K562 (cell line): ENCODE data around the gene SLC37A3. TPM values are rescaled to one million over a fixed set of nuclear protein-coding genes. Genes with fewer than 3 reads are reported as not detected.

Experiments
- ARHGAP35 ChIP-seq: fragments of 450-650 bp; IDR thresholded peaks from 2 replicates; pipeline ENCODE4 v1.6.1; 2018; ENCODE audit not compliant: partially characterized antibody
- ASH1L ChIP-seq: fragments of 450-650 bp; IDR thresholded peaks from 2 replicates; pipeline ENCODE4 v1.6.1; 2018; ENCODE audit warnings: borderline replicate concordance, mild to moderate bottlenecking, low read depth; ENCODE audit not compliant: partially characterized antibody
- BDP1 ChIP-seq: IDR thresholded peaks from 3 replicates; pipeline ENCODE4 v1.6.1; 2011; ENCODE audit not compliant: insufficient read length, insufficient read depth
- CBFB ChIP-seq: sonication (generic); formaldehyde crosslinking; IDR thresholded peaks from 2 replicates; pipeline ENCODE4 v1.4.0; 2020; ENCODE audit warnings: mild to moderate bottlenecking, missing genetic modification reagents
- CEBPB ChIP-seq: fragments of 450-650 bp; IDR thresholded peaks from 2 replicates; pipeline ENCODE4 v1.6.1; 2016; ENCODE audit warnings: missing genetic modification characterization, missing compliant biosample characterization
- CXXC5 ChIP-seq: fragments of 250-450 bp; sonication (Bioruptor Pico); IDR thresholded peaks from 2 replicates; pipeline ENCODE4 v1.8.0; 2022; ENCODE audit warnings: inconsistent platforms, mild to moderate bottlenecking, moderate library complexity
- E2F3 ChIP-seq: fragments of 250-450 bp; sonication (Bioruptor Pico); IDR thresholded peaks from 2 replicates; pipeline ENCODE4 v1.4.0; 2020; ENCODE audit warnings: mild to moderate bottlenecking
- ETS2 ChIP-seq: IDR thresholded peaks from 2 replicates; pipeline ENCODE4 v1.6.1; 2016; ENCODE audit warnings: borderline replicate concordance, missing genetic modification characterization, mild to moderate bottlenecking, moderate library complexity, missing compliant biosample characterization; ENCODE audit not compliant: poor library complexity, severe bottlenecking
- FOXA1 ChIP-seq: fragments of 450-650 bp; IDR thresholded peaks from 2 replicates; pipeline ENCODE4 v1.6.1; 2016; ENCODE audit warnings: mild to moderate bottlenecking, borderline replicate concordance
- GATAD2A ChIP-seq: fragments of 450-650 bp; IDR thresholded peaks from 2 replicates; pipeline ENCODE4 v1.6.1; 2017
- HDAC2 ChIP-seq: fragments of 450-650 bp; IDR thresholded peaks from 2 replicates; pipeline ENCODE4 v1.6.1; 2016; ENCODE audit warnings: mild to moderate bottlenecking
- L3MBTL2 ChIP-seq: fragments of 450-650 bp; IDR thresholded peaks from 2 replicates; pipeline ENCODE4 v1.6.1; 2016; ENCODE audit warnings: mild to moderate bottlenecking, moderate library complexity
- RBM39 ChIP-seq: fragments of 200-400 bp; formaldehyde crosslinking; optimal IDR thresholded peaks from 2 replicates; pipeline ENCODE3; 2018; ENCODE audit warnings: low read depth, low read length
- RCOR1 ChIP-seq, 2 experiments: IDR thresholded peaks; 2 replicates each; pipeline ENCODE4 v1.6.1; 2012; ENCODE audit warnings: low read depth in 2 of 2, low read length in 2 of 2, borderline replicate concordance in 1 of 2, improper control_type of control experiment in 1 of 2
- SRF ChIP-seq, 2 experiments: fragments of 250-450, 450-650 bp in 1 of 2; sonication (Bioruptor Pico) in 1 of 2; sonication (generic) in 1 of 2; formaldehyde crosslinking; IDR thresholded peaks; 2 replicates each; pipeline versions ENCODE4 v1.5.0 to v1.5.1; 2020 to 2022; ENCODE audit warnings: mild to moderate bottlenecking in 1 of 2, missing genetic modification reagents in 1 of 2
- TAF9B ChIP-seq: fragments of 450-650 bp; IDR thresholded peaks from 2 replicates; pipeline ENCODE4 v1.6.1; 2018; ENCODE audit warnings: mild to moderate bottlenecking; ENCODE audit not compliant: partially characterized antibody
- TCFL5 ChIP-seq: fragments of 250-450 bp; sonication (Bioruptor Pico); conservative IDR thresholded peaks from 2 replicates; pipeline ENCODE4 v1.6.1; 2021; ENCODE audit warnings: mild to moderate bottlenecking, moderate library complexity, matching md5 sums
- ZNF124 ChIP-seq: sonication (generic); formaldehyde crosslinking; IDR thresholded peaks from 2 replicates; pipeline ENCODE4 v1.8.1; 2022; ENCODE audit warnings: missing genetic modification reagents
- ZNF253 ChIP-seq: fragments of 250-450 bp; sonication (Bioruptor Pico); conservative IDR thresholded peaks from 2 replicates; pipeline ENCODE4 v1.6.1; 2021; ENCODE audit warnings: mild to moderate bottlenecking
- ZNF431 ChIP-seq: sonication (generic); formaldehyde crosslinking; IDR thresholded peaks from 2 replicates; pipeline ENCODE4 v1.8.0; 2022; ENCODE audit warnings: mild to moderate bottlenecking, missing genetic modification reagents
- polyA plus RNA-seq, 8 experiments: library from polyadenylated mRNA; depleted of rRNA in 4 of 8; stranded (reverse) in 5 of 8; unstranded in 3 of 8; fragments of >200 nt; fragmentation: Nextera tagmentation in 2 of 8; fragmentation: Illumina TruSeq in 1 of 8; extraction: Ambion mirVana in 2 of 8; extraction: Trizol in 1 of 8; gene quantifications; 2 replicates each; pipeline versions ENCODE4 v1.2.1 to v1.2.3, GENCODE V29; 2011 to 2014; ENCODE audit warnings: inconsistent platforms in 1 of 8, missing spikeins in 1 of 8
- total RNA-seq, 7 experiments: library from RNA; depleted of rRNA in 6 of 7; stranded (reverse); fragments of >200 nt in 6 of 7; fragmentation: Illumina TruSeq in 2 of 7; extraction: Trizol in 2 of 7; gene quantifications; 2 replicates each; pipeline versions ENCODE4 v1.2.1 to v1.2.3, GENCODE V29; 2011 to 2021; ENCODE audit warnings: low replicate concordance in 1 of 7
- TF ChIP-seq, protein P1 (sequence below): fragments of 250-450 bp; sonication (Bioruptor Pico); IDR thresholded peaks from 2 replicates; pipeline ENCODE4 v1.8.0; 2021; ENCODE audit warnings: mild to moderate bottlenecking, moderate library complexity
- TF ChIP-seq, protein P2 (sequence below), 2 experiments: fragments of 450-650 bp; IDR thresholded peaks; 2 replicates each; pipeline ENCODE4 v1.6.1; 2016; ENCODE audit warnings: mild to moderate bottlenecking in 2 of 2, borderline replicate concordance in 1 of 2, low read depth in 1 of 2, moderate library complexity in 1 of 2

Gene SLC37A3
- total and polyA plus RNA-seq, 9 of the 15 experiments (the other 6 are each of a cell fraction or from before 2014, with no cell fraction given) = 11.7 to 59.1 (median 26.8) TPM

DNA sequence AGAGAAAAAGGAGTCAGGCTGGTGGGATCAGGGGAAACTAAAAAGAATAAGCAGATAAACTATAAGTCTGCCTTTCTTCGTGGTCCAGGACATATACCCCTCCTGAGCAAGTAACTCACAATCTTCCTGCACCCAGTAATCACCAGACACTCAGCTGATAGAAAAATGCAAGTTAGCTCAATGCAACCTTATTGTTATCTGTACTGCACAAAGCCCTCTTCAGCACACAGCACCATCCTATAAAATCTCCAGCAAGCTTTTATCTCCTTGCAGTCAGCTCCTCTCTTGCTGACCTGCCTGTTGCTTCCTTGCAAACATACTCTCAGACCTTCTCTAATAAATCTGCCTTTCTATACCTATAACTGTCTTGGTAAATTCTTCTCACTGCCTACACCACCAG lies 6.7 kb downstream of the SLC37A3 start (continued):
- TF ChIP-seq, protein P1, sequence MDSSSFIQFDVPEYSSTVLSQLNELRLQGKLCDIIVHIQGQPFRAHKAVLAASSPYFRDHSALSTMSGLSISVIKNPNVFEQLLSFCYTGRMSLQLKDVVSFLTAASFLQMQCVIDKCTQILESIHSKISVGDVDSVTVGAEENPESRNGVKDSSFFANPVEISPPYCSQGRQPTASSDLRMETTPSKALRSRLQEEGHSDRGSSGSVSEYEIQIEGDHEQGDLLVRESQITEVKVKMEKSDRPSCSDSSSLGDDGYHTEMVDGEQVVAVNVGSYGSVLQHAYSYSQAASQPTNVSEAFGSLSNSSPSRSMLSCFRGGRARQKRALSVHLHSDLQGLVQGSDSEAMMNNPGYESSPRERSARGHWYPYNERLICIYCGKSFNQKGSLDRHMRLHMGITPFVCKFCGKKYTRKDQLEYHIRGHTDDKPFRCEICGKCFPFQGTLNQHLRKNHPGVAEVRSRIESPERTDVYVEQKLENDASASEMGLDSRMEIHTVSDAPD (CRISPR knock-in tag) = no peak
- TF ChIP-seq E2F3 (no peak), BDP1 (no peak), ETS2 (tag) (no peak), FOXA1 (no peak), ASH1L (no peak), CEBPB (tag) (no peak), ZNF124 (CRISPR knock-in tag) (no peak), TAF9B (peak; percentile 70), RBM39 (no peak), CXXC5 (CRISPR knock-in tag) (peak; percentile 74), SRF (CRISPR knock-in tag; IDR thresholded peaks at IDR 0.05) (no peak), ARHGAP35 (no peak), CBFB (CRISPR knock-in tag) (no peak), L3MBTL2 (peak; percentile 33; the same call in 1 of the 2 replicates), ZNF253 (CRISPR knock-in tag) (no peak), GATAD2A (no peak), RCOR1 (IDR thresholded peaks at IDR 0.05; ENCODE audit: borderline replicate concordance in 1 of 2, low read depth in 2 of 2, low read length in 2 of 2) (peak; percentile 76 to 94; a peak in 3 of 4 replicates), HDAC2 (peak; percentile 94), ZNF431 (CRISPR knock-in tag) (no peak), TCFL5 (no peak)
- TF ChIP-seq, protein P2, sequence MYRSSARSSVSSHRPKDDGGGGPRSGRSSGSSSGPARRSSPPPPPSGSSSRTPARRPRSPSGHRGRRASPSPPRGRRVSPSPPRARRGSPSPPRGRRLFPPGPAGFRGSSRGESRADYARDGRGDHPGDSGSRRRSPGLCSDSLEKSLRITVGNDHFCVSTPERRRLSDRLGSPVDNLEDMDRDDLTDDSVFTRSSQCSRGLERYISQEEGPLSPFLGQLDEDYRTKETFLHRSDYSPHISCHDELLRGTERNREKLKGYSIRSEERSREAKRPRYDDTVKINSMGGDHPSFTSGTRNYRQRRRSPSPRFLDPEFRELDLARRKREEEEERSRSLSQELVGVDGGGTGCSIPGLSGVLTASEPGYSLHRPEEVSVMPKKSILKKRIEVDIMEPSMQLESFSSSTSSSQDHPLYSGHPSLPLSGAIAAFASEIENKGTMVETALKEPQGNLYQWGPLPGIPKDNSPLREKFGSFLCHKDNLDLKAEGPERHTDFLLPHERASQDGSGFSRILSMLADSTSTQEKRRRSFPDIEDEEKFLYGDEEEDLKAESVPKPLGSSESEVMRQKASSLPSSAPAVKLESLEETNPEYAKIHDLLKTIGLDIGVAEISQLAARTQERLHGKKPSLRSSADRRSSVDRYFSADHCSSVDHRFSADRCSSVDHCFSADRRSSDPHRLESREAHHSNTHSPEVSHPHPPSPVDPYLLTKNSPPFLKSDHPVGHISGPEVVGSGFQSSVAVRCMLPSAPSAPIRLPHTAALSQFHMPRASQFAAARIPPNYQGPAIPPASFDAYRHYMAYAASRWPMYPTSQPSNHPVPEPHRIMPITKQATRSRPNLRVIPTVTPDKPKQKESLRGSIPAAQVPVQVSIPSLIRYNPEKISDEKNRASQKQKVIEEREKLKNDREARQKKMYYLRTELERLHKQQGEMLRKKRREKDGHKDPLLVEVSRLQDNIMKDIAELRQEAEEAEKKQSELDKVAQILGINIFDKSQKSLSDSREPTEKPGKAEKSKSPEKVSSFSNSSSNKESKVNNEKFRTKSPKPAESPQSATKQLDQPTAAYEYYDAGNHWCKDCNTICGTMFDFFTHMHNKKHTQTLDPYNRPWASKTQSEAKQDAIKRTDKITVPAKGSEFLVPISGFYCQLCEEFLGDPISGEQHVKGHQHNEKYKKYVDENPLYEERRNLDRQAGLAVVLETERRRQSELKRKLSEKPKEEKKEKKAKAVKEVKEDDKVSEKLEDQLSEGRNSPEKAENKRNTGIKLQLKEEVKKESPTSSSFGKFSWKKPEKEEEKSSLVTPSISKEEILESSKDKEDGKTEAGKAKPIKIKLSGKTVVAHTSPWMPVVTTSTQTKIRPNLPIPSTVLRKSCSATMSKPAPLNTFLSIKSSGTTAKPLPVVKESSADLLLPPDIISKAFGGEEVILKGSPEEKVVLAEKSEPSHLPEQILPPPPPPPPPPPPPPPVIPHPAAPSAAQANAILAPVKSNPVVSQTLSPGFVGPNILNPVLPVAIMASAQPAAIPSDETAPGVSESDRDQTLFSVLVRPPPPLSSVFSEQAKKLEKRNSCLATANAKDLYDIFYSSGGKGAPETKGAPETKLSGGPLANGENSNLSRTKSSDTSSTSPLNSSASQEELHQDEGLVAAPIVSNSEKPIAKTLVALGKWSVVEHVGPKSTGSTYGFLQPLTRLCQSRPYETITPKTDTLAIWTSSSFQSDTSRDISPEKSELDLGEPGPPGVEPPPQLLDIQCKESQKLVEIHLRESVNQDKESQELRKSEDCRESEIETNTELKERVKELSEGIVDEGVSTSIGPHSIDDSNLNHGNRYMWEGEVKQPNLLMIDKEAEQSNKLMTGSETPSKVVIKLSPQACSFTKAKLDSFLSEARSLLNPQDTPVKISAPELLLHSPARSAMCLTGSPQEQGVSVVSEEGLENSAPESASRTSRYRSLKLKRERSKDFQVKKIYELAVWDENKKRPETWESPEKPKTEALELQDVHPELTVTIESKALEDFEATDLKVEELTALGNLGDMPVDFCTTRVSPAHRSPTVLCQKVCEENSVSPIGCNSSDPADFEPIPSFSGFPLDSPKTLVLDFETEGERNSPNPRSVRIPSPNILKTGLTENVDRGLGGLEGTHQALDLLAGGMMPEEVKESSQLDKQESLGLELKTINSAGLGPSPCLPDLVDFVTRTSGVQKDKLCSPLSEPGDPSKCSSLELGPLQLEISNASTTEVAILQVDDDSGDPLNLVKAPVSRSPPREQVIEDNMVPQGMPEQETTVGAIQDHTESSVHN (IDR thresholded peaks at IDR 0.05; ENCODE audit: borderline replicate concordance in 1 of 2, low read depth in 1 of 2) = no peak
